PC-3 (cell line): Measurements from ENCODE around the gene SLC25A24.

Experiments
- EZH2 ChIP-seq: fragments of 300-600 bp; sonication (generic); IDR thresholded peaks from one replicate; pipeline ENCODE4 v1.6.1; 2017; ENCODE audit warnings: antibody characterized with exemption, mild to moderate bottlenecking, low read length; ENCODE audit not compliant: unreplicated experiment
- TF ChIP-seq, protein P1 (sequence below): fragments of 300-600 bp; sonication (generic); conservative IDR thresholded peaks from 2 replicates; pipeline ENCODE4 v1.5.1; 2017; ENCODE audit warnings: antibody characterized with exemption, low read depth, mild to moderate bottlenecking, low read length

- TF ChIP-seq, protein P1, sequence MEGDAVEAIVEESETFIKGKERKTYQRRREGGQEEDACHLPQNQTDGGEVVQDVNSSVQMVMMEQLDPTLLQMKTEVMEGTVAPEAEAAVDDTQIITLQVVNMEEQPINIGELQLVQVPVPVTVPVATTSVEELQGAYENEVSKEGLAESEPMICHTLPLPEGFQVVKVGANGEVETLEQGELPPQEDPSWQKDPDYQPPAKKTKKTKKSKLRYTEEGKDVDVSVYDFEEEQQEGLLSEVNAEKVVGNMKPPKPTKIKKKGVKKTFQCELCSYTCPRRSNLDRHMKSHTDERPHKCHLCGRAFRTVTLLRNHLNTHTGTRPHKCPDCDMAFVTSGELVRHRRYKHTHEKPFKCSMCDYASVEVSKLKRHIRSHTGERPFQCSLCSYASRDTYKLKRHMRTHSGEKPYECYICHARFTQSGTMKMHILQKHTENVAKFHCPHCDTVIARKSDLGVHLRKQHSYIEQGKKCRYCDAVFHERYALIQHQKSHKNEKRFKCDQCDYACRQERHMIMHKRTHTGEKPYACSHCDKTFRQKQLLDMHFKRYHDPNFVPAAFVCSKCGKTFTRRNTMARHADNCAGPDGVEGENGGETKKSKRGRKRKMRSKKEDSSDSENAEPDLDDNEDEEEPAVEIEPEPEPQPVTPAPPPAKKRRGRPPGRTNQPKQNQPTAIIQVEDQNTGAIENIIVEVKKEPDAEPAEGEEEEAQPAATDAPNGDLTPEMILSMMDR, result no peak
- TF ChIP-seq EZH2, result no peak
These were observed 9.3 kb downstream of the SLC25A24 start for GRCh38 chr1:108190686-108191416.
